ENCODE results near the gene MACROD1. TPM values are rescaled to one million over a fixed set of nuclear protein-coding genes. Genes with fewer than 3 reads are reported as not detected.

MACROD1 gene
- total RNA-seq, 1 donor = 17.7 TPM

DNA sequence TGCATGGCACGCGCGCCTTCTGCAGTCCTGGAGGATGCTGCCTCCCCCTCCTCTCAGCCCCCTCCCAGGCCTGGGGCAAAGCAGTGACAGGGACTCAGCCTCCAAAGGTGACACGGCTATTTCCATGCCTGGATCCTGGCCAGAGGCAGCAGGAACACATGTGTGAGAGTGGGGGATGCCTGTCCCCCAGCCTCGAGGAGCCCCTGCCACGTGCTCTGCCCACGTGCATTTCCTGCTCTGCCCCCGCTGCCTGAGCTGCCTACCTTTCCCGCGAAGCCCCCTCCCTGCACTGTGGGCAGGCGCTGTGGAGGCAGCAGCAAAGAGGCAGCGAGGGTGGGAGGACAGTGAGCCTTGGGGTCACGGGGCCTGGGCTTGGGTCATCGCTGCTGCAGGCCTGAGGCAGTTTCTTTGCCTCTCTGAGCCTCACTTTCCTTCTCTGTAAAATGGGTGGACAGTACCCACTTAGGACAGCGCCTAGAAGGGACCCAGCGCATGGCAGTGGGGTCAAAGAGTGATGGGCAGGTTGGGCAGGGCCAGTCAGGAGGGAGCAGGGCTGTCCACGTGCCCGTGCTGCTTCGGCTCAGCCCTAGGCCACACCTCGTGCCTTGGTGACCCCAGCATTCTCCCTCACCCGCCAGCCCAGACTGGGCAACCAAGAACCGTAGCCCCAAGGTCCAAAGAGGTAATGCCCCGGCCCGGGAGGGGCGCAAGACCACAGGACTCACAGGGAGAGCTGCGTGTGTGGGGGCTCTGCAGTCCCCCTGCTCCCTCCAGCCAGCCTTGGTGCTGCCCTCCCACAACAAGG lies 81.6 kb downstream of the MACROD1 start:
- Histone ChIP-seq H3K79me2 (ENCODE audit: insufficient read depth, low read length) (no peaks in the 10 kb centered on the region), H3K4me3 (ENCODE audit: insufficient read depth, low read length) (no peak overlapping the region), H3K27me3 (ENCODE audit: insufficient read depth, low read length) (no peaks in the 10 kb centered on the region), H2AFZ (ENCODE audit: low read length) (no peak overlapping the region), H3K36me3 (ENCODE audit: insufficient read depth, low read length) (no peaks in the 10 kb centered on the region), H3K27ac (ENCODE audit: low read depth, low read length) (no peak overlapping the region), H3K4me1 (ENCODE audit: insufficient read depth, low read length) (no peaks in the 10 kb centered on the region), H4K20me1 (ENCODE audit: insufficient read depth, low read length) (no peaks in the 10 kb centered on the region), H3K9me3 (ENCODE audit: low read depth, low read length) (no peaks in the 10 kb centered on the region), H3K4me2 (ENCODE audit: insufficient read depth, low read length) (no peak overlapping the region)
- no peak for DNase-seq (ENCODE audit: insufficient read length, low spot score, missing footprints)
- no peak for TF ChIP-seq CTCF (IDR thresholded peaks at IDR 0.05; ENCODE audit: extremely low read depth, low read depth, low read length)

DNA sequence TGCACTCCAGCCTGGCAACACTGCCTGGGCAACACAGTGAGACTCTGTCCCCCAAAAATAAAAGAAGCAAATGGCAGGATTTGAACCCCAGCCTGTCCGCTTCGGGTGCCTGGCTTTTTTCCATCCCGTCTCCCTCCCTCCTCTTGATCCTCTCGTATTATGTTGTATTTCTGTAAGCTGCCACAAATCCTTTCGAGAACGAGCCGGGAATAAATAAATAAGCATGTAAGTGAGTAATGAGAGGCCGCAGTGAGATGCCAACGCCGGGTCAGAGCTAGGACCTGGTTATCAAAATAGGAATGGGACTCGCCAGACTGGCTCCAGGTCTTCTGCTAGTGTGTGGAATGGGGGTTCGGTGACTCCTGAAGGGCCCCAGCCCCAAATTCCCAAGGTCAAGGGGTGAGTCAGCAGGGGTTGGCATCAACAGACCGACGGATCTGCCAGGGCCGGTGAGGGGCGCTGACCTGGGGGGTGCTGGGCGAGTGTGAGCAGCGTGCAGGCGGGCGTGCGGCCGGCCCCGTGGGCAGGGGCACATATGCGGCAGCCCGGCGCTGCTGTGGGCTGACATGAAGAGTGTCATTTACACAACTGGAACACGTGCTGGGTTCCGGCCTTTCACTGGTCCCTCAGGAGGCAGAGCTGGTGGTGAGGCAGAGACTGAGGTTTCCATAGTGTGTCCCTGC lies 82.4 kb downstream of the MACROD1 start:
- no peak overlapping the region for H3K27ac ChIP-seq (ENCODE audit: low read depth, low read length)
- no peak for DNase-seq (ENCODE audit: insufficient read length, low spot score, missing footprints)
- no peaks in the 10 kb centered on the region for H3K4me1 ChIP-seq (ENCODE audit: insufficient read depth, low read length)
- H3K4me3 ChIP-seq (ENCODE audit: insufficient read depth, low read length) = no peak overlapping the region
- no peak overlapping the region for H2AFZ ChIP-seq (ENCODE audit: low read length)
- H4K20me1 ChIP-seq (ENCODE audit: insufficient read depth, low read length) = no peaks in the 10 kb centered on the region
- H3K9me3 ChIP-seq (ENCODE audit: low read depth, low read length) = no peaks in the 10 kb centered on the region
- no peaks in the 10 kb centered on the region for H3K36me3 ChIP-seq (ENCODE audit: insufficient read depth, low read length)
- no peaks in the 10 kb centered on the region for H3K79me2 ChIP-seq (ENCODE audit: insufficient read depth, low read length)
- no peak overlapping the region for H3K4me2 ChIP-seq (ENCODE audit: insufficient read depth, low read length)
- no peak for TF ChIP-seq CTCF (IDR thresholded peaks at IDR 0.05; ENCODE audit: extremely low read depth, low read depth, low read length)
- no peaks in the 10 kb centered on the region for H3K27me3 ChIP-seq (ENCODE audit: insufficient read depth, low read length)

- Histone ChIP-seq H3K4me3 (ENCODE audit: insufficient read depth, low read length) (no peak overlapping the region), H3K9me3 (ENCODE audit: low read depth, low read length) (no peaks in the 10 kb centered on the region), H3K79me2 (ENCODE audit: insufficient read depth, low read length) (no peaks in the 10 kb centered on the region), H3K36me3 (ENCODE audit: insufficient read depth, low read length) (no peaks in the 10 kb centered on the region), H3K27ac (ENCODE audit: low read depth, low read length) (no peak overlapping the region), H3K4me1 (ENCODE audit: insufficient read depth, low read length) (no peaks in the 10 kb centered on the region), H3K27me3 (ENCODE audit: insufficient read depth, low read length) (no peaks in the 10 kb centered on the region), H3K4me2 (ENCODE audit: insufficient read depth, low read length) (no peak overlapping the region), H2AFZ (ENCODE audit: low read length) (no peak overlapping the region), H4K20me1 (ENCODE audit: insufficient read depth, low read length) (no peaks in the 10 kb centered on the region)
- no peak for TF ChIP-seq CTCF (IDR thresholded peaks at IDR 0.05; ENCODE audit: extremely low read depth, low read depth, low read length)
- DNase-seq (ENCODE audit: insufficient read length, low spot score, missing footprints) = no peak
These were observed 84.0 kb downstream of the MACROD1 start for GRCh38 chr11:64081745-64082442.

- no peak overlapping the region for H3K27ac ChIP-seq (ENCODE audit: low read depth, low read length)
- H2AFZ ChIP-seq (ENCODE audit: low read length) = no peak overlapping the region
- H3K79me2 ChIP-seq (ENCODE audit: insufficient read depth, low read length) = no peaks in the 10 kb centered on the region
- H3K4me3 ChIP-seq (ENCODE audit: insufficient read depth, low read length) = no peak overlapping the region
- no peak for DNase-seq (ENCODE audit: insufficient read length, low spot score, missing footprints)
- peaks cover 6% of the 10 kb centered on the region for H4K20me1 ChIP-seq (ENCODE audit: insufficient read depth, low read length)
- H3K36me3 ChIP-seq (ENCODE audit: insufficient read depth, low read length) = no peaks in the 10 kb centered on the region
- no peak for TF ChIP-seq CTCF (IDR thresholded peaks at IDR 0.05; ENCODE audit: extremely low read depth, low read depth, low read length)
- H3K9me3 ChIP-seq (ENCODE audit: low read depth, low read length) = no peaks in the 10 kb centered on the region
- no peaks in the 10 kb centered on the region for H3K27me3 ChIP-seq (ENCODE audit: insufficient read depth, low read length)
- no peak overlapping the region for H3K4me2 ChIP-seq (ENCODE audit: insufficient read depth, low read length)
- H3K4me1 ChIP-seq (ENCODE audit: insufficient read depth, low read length) = no peaks in the 10 kb centered on the region
These were observed 85.5 kb downstream of the MACROD1 start for GRCh38 chr11:64080390-64080789.
